Mucosa of stomach (tissue), 1 donor: Measurements from ENCODE around the gene POFUT2.

ENCODE experiments used
- H3K27me3 ChIP-seq: one replicate; pipeline ENCODE4 v1.7.0; 2013; ENCODE audit warnings: mild to moderate bottlenecking, low read length; ENCODE audit not compliant: control insufficient read depth, insufficient read depth
- H3K36me3 ChIP-seq: one replicate; pipeline ENCODE4 v1.7.0; 2013; ENCODE audit warnings: low read length; ENCODE audit not compliant: control insufficient read depth, insufficient read depth
- H3K4me1 ChIP-seq: one replicate; pipeline ENCODE4 v1.7.0; 2013; ENCODE audit warnings: mild to moderate bottlenecking, low read length; ENCODE audit not compliant: control insufficient read depth, insufficient read depth
- H3K4me3 ChIP-seq: one replicate; pipeline ENCODE4 v1.7.0; 2013; ENCODE audit warnings: low read length
- H3K9ac ChIP-seq: one replicate; pipeline ENCODE4 v1.7.0; 2013; ENCODE audit warnings: mild to moderate bottlenecking, low read length, moderate library complexity
- H3K9me3 ChIP-seq: one replicate; pipeline ENCODE4 v1.7.0; 2013; ENCODE audit warnings: mild to moderate bottlenecking, low read length, moderate library complexity; ENCODE audit not compliant: control insufficient read depth
- donor health status: Pancreatic carcinoma.

POFUT2 gene

DNA sequence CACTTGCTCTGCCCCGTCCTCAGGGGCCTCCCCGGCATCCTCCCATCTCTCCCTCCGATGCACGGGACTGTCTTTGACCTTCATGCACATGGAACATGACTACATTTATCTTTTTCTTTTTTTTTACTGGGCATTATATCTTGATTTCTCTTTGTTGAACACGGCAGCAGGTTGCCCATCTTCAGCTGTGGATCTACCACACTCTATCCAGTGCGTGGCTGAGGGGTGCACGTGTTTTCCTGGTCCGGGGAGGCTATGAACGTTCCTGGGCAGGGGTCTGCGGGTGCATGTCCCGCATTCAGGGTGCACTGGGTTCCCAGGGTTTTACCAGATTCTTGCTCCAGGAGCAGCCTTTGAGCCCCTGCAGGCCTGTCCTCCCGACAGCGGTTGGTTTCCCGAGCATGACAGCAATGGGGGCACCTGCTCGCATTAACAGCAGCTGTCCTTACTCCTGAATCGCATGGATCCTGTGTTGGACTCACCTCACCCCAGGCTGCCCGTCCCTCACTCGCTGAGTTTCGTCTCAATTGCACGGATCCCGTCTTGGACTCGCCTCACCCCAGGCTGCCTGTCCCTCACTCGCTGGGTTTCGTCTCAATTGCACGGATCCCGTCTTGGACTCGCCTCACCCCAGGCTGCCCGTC, 7.4 kb downstream of the POFUT2 start:
- Histone ChIP-seq H3K9me3 (no peaks in the 10 kb centered on the region), H3K27me3 (no peaks in the 10 kb centered on the region), H3K4me1 (no peaks in the 10 kb centered on the region), H3K36me3 (peaks cover 8% of the 10 kb centered on the region), H3K4me3 (no peak overlapping the region), H3K9ac (no peak overlapping the region)

DNA sequence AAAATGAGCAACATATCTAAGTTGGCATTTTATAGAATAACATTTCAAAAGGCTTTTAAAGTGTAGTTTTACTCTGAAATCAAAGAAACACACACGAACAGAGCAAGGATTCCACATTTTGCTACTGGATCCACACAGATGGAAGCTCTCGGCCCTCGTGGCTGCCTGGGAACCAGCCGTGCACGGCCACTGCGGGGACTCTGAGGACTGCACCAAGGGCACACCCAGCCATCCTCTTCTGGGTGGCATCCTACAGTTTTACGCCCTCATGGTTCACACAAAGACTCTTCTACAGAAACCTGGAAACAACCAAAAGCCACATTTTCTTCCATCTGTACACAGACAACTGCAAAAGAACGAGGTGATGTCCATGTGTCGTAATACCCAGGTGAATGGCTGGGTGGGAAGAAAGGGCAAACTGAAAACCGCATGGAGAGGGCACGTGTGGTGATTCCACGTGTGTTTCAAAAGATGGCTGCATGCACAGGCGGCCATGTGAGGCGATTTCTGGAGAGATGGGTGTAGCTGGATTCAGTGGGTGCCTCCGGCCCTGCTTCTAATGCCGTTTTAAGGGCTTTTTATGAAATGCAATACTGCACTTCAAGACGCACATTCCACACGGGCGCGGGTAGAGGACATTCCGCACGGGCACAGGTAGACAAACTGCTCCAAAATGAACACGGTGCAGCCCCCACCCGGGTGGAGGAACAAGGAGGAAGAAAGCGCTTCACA, 8.1 kb downstream of the POFUT2 start:
- Histone ChIP-seq H3K36me3 (peaks cover 8% of the 10 kb centered on the region), H3K4me3 (no peak overlapping the region), H3K9ac (no peak overlapping the region), H3K9me3 (no peaks in the 10 kb centered on the region), H3K4me1 (no peaks in the 10 kb centered on the region), H3K27me3 (no peaks in the 10 kb centered on the region)

DNA sequence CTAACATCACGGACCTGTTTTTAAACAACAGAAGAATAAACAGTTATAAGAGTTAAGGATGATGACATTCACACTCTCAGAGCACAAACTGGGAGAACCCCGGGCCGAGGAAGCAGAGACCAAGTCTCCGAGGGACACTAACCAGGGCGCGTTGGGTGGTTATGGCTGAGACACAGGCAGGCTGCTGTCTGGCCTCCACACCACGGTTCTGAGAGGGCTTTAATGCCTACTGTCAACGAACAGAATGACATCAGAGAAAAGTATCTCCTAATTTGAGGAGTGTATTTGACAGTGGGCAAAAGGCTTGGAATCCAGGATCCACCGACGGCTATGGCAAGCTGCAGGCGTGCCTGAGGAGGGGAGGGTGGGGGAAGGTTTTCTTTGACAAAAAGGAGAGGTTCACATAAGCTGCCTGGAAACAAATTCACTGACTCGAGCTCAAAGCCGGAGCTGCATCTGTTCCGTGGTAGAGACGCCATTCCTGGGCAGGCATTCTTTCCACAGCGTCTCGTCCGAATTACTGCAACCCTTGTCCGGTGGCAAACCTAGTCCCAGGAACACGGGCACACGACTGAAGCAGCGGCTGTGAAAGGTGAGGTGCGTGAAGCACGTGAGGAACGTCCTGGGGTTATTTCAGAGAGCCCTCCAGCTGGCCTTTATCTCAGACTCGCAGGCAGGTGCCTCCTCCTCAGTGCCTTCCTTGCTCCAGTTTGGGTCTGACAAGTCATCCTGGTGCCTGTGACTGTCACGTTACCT, 9.4 kb downstream of the POFUT2 start:
- Histone ChIP-seq H3K9me3 (no peaks in the 10 kb centered on the region), H3K4me1 (no peaks in the 10 kb centered on the region), H3K36me3 (peaks cover 8% of the 10 kb centered on the region), H3K9ac (no peak overlapping the region), H3K4me3 (no peak overlapping the region), H3K27me3 (no peaks in the 10 kb centered on the region)

DNA sequence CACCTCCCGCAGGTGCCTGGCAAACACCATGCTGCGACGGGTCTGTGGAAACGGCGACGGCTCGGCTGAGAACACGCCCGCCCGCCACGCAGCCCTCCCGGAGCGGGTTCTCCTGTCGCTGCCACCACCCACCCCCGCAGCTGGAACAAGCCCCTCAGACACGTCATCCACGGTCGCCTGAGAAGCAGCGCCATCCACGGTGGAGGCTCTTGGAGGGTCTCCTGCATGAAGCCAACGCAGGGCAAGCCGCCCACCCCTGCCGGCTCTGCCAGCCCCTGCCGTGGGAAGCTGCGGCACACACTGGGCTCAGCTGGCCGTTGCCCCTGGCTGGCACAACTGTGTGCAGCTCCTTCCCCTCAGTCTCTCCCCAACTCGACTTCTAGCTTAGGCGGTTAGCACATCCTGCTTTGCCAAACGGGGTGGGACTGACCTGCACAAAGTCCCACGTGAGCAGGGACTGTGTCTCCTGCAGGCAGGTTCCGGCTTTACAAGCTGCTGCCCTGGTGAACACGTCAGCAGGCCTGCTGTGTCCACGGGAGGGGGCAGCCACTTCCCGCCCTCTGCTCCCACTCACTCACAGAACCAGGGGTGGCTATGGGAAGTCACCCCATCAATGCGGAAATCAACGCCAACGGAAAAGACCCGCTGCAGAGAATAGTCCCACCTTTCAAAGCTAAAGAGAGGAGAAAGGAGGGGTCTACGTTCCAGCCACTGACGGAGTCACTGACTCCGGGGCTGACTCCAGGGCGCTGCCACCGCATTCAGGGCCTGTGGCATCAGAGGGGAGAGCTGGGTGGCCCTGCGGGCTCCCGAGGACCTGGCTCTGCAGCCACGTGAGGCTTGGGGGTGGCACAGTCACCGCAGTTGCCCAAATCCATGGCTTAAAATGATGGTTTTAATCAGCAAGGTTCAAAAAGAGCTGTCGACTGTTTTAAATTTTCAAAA, 10.3 kb downstream of the POFUT2 start:
- Histone ChIP-seq H3K36me3 (peaks cover 8% of the 10 kb centered on the region), H3K4me1 (no peaks in the 10 kb centered on the region)

DNA sequence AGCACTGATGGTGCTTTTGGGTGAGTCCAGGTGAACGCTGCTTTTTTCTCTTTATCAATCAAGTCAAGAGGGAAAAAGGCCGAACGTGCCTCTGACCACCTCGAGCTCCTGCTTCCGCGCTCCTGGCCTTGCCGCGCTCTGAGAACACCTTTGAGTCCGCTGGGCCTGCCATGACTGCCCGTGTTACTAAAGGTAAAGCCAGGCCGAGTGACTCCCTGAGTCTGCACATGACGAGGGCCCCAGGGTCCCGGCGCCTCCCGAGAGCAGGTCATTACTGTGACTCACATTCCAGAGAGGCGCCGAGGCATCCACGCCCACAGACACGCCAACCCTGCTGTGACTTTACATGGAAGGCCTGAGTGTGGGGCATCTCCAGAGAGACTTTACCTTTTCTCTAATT, 11.1 kb downstream of the POFUT2 start:
- Histone ChIP-seq H3K9me3 (no peaks in the 10 kb centered on the region), H3K36me3 (peaks cover 8% of the 10 kb centered on the region), H3K4me1 (no peaks in the 10 kb centered on the region), H3K9ac (no peak overlapping the region), H3K4me3 (no peak overlapping the region), H3K27me3 (no peaks in the 10 kb centered on the region)

More for the DNA sequence above, 10.3 kb downstream of the POFUT2 start:
- Histone ChIP-seq H3K4me3 (no peak overlapping the region), H3K27me3 (no peaks in the 10 kb centered on the region), H3K9me3 (no peaks in the 10 kb centered on the region), H3K9ac (no peak overlapping the region)

DNA sequence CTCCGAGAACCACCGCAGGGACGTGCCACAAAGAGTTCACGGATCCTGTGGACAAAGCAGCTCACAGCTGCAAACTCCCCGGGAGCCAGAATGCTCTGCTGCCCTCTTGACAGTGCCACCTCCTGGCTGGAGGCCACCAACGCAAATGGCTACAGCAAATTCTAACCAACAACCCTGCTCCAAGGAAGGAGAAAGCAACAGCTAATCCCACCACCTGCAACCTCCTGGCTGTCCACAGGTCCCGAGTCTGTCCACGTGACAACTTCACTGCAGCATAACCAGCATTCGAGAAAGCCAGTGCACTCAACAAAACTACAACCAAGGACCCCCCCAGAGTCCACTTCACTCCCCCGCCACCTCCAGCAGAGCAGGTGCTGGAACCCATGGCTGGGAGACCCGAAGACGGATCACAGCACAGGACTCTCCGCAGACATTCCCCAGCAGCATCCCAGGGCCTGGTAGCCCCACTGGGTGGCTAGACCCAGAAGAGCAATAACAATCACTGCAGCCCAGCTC, 17.3 kb downstream of the POFUT2 start:
- H3K27me3 ChIP-seq = no peaks in the 10 kb centered on the region
- H3K9me3 ChIP-seq = no peaks in the 10 kb centered on the region
- peaks cover 3% of the 10 kb centered on the region for H3K36me3 ChIP-seq
- H3K9ac ChIP-seq = no peak overlapping the region
- H3K4me1 ChIP-seq = no peaks in the 10 kb centered on the region
- no peak overlapping the region for H3K4me3 ChIP-seq

DNA sequence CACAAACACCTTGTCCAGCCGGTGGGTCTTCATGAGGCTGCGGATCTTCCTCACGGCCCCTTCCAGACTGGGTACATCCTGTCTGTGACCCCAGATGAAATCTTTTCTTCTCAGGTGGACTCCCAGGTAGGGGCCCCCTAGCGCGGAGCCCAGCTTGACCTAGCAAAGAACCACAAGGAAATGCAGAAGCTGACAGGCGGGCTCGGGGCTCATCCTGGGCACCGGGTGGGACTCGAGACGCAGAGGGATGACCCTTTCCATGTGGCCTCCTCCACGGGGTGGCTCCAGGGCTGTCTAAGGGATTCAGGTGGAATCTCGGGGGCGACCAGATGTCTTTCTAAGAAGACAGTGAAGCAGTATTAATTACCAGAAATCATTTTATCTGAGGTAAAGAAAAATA, 17.8 kb downstream of the POFUT2 start:
- Histone ChIP-seq H3K9ac (no peak overlapping the region), H3K9me3 (no peaks in the 10 kb centered on the region), H3K27me3 (no peaks in the 10 kb centered on the region), H3K4me1 (no peaks in the 10 kb centered on the region), H3K4me3 (no peak overlapping the region), H3K36me3 (peaks cover 3% of the 10 kb centered on the region)

DNA sequence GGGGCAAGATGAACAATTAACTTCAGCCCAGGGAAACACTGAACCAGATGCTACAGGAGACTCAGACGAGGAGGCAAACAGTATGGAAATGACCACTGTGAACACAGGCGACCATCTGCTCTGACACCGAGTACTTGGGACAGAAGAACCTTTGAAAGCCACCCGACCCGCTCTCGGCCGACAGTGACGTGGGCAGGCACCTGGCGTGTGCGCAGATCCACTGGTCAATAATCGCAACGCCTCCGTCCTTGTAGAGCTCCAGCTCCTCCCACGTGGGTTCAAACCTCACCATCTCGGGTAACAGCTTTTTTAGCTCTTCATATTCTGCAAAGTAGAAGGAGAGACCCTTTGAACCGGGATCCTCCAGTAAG, 20.3 kb downstream of the POFUT2 start:
- Histone ChIP-seq H3K4me1 (no peaks in the 10 kb centered on the region), H3K9ac (no peak overlapping the region), H3K9me3 (no peaks in the 10 kb centered on the region), H3K36me3 (peaks cover 3% of the 10 kb centered on the region), H3K4me3 (no peak overlapping the region), H3K27me3 (no peaks in the 10 kb centered on the region)

DNA sequence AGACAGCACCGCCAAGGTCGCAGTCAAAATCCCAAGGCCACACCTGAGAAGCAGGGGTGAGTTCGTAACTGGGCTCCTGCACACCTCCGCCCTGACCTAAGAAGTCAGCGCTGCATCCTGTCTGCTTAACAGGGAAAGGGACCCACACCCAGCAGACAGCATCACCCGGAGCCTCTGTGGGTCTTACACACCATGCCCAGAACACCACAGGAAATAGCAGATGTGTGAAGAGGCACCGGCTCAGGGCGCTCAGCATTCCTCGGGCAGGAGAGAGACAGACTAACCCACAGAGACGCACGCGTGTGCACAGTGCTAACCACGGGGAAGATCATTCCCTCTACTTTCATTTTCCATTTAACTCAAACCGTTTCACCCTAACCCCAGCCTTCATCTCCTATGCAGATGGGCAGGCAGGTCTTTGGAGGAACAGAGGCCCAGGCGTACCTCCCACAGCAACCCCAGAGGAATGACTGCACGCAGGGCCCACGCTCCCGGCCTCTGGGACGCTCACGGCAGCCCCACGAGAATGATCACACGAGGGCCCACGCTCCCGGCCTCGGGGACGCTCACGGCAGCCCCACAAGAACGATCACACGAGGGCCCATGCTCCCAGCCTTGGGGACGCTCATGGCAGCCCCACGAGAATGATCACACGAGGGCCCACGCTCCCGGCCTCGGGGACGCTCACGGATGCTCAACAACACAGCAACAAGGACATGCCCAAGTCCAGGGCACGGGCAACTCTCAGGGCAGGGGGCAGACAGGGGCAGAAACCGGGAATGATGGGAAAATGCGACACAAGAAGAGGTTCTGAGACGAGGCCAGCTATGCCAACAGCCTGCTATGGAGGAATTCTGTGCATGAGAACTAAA, 20.9 kb downstream of the POFUT2 start:
- H3K4me3 ChIP-seq = no peak overlapping the region
- H3K36me3 ChIP-seq = peaks cover 3% of the 10 kb centered on the region

DNA sequence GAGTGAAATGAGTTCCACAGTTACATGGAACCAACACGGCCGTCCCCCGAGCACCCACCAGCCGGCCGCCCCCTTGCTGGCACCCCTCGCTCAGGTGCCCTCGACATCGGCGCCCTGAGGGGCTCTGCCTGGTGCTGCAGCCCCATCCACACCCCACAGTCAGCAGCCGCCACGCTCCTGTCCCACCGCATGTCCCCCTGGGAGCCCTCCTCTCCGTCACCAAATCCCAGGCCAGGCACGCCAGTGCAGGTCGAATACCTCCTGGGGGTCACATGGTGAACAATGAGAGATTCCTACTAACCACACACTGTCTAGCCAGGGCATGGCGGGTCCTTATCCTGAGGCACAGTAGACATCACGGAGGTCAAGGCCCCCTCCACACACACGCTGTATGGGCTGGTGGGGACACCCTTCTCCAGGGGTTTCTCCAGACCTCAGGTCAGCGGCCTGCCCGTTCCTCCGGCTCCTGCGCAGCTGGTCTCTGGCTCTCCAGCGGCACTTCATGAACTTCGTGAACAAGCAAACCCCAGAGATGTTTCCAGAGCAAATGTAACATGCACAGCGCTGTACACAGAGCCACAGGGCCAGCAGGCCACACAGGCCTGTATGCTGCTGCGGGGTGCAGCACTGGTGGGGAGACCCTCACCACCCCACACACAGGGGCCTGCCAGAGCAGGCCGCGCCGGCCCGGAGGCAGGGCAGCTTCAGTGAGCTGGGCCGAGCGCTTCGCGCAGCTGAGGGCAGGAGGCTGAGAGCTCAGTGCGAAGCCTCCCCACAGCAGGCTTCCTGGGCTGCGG, 21.8 kb downstream of the POFUT2 start:
- Histone ChIP-seq H3K9me3 (no peaks in the 10 kb centered on the region), H3K36me3 (peaks cover 3% of the 10 kb centered on the region), H3K9ac (no peak overlapping the region), H3K27me3 (no peaks in the 10 kb centered on the region), H3K4me1 (no peaks in the 10 kb centered on the region), H3K4me3 (no peak overlapping the region)

More for the DNA sequence above, 20.9 kb downstream of the POFUT2 start:
- Histone ChIP-seq H3K9ac (no peak overlapping the region), H3K4me1 (no peaks in the 10 kb centered on the region), H3K27me3 (no peaks in the 10 kb centered on the region), H3K9me3 (no peaks in the 10 kb centered on the region)
